Stomach (tissue), 4 donors: ENCODE data around the gene CDC6.

Source experiments
- POLR2A ChIP-seq, 4 donors: fragments of 450-650 bp; IDR thresholded peaks; one replicate each; pipeline ENCODE4 v1.6.1; 2016; ENCODE audit warnings: antibody characterized with exemption in 4 of 4, control low read depth in 2 of 4, mild to moderate bottlenecking in 1 of 4, moderate library complexity in 1 of 4
- TF ChIP-seq, protein P1 (sequence below), 7 experiments: fragments of 450-650 bp in 4 of 7; fragments of 200-600 bp in 3 of 7; sonication (generic) in 3 of 7; IDR thresholded peaks; one replicate each; pipeline ENCODE4 v1.5.1; 2016 to 2019; ENCODE audit warnings: antibody characterized with exemption in 7 of 7, control low read depth in 2 of 7, mild to moderate bottlenecking in 1 of 7

DNA sequence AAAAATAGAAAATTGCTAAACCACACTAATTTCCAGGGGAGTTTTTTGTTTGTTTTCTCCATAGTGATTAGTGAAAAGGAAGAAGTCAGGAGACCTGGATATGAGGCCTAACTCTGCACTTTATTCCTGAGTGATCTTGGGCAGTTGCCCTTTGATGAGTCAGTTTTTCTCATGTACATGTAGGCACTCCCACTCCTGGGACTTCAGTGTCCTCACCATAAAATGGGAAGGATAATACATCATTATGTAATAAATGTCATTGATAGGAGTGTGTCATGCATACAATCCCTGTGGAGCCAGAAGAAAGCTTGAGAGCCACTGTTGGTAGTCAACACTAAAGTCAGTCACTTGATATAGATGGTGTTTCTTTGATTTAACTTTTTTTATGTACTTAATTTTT, 36.1 kb upstream of the CDC6 start:
- TF ChIP-seq, protein P1, sequence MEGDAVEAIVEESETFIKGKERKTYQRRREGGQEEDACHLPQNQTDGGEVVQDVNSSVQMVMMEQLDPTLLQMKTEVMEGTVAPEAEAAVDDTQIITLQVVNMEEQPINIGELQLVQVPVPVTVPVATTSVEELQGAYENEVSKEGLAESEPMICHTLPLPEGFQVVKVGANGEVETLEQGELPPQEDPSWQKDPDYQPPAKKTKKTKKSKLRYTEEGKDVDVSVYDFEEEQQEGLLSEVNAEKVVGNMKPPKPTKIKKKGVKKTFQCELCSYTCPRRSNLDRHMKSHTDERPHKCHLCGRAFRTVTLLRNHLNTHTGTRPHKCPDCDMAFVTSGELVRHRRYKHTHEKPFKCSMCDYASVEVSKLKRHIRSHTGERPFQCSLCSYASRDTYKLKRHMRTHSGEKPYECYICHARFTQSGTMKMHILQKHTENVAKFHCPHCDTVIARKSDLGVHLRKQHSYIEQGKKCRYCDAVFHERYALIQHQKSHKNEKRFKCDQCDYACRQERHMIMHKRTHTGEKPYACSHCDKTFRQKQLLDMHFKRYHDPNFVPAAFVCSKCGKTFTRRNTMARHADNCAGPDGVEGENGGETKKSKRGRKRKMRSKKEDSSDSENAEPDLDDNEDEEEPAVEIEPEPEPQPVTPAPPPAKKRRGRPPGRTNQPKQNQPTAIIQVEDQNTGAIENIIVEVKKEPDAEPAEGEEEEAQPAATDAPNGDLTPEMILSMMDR (IDR thresholded peaks at IDR 0.05), result no peak
- TF ChIP-seq POLR2A (IDR thresholded peaks at IDR 0.05), result no peak
